ENCODE results near the gene TNNI3.

The TNNI3 gene

GRCh38 chr19:55149078-55150003 lies 8.2 kb downstream of the TNNI3 start, which contains the start of gene TNNT1:
Gene TNNT1 (minus strand): TSS chr19:55149206. CDS start chr19:55147157, 2,049 bp downstream.
- TF ChIP-seq CTCF (IDR thresholded peaks at IDR 0.05; ENCODE audit: low read depth, low read length): no peak
- no peaks in the 10 kb centered on the region for H3K27me3 ChIP-seq (ENCODE audit: insufficient read depth, low read depth, severe bottlenecking)
- H3K9me3 ChIP-seq (ENCODE audit: severe bottlenecking): peaks cover 19% of the 10 kb centered on the region
- no peak for DNase-seq
- H3K27ac ChIP-seq: peak within 1 kb of the TSS; percentile 24
- H3K4me3 ChIP-seq (ENCODE audit: low read depth, low read length): no peak within 1 kb of the TSS
- H3K36me3 ChIP-seq: peaks cover 3% of the 10 kb centered on the region; the same call in 1 of the 2 replicates

GRCh38 chr19:55147545-55148251 lies 9.8 kb downstream of the TNNI3 start:
- Histone ChIP-seq H3K36me3 (peaks cover 4% of the 10 kb centered on the region; the same call in 1 of the 2 replicates), H3K9me3 (ENCODE audit: severe bottlenecking) (peaks cover 17% of the 10 kb centered on the region), H3K4me3 (ENCODE audit: low read depth, low read length) (no peak overlapping the region), H3K27me3 (ENCODE audit: insufficient read depth, low read depth, severe bottlenecking) (no peaks in the 10 kb centered on the region), H3K27ac (peak overlapping the region; percentile 24)
- DNase-seq: peak; percentile 62
- no peak for TF ChIP-seq CTCF (IDR thresholded peaks at IDR 0.05; ENCODE audit: low read depth, low read length)

GRCh38 chr19:55146705-55147273 lies 10.7 kb downstream of the TNNI3 start:
- DNase-seq: peak; percentile 87
- Histone ChIP-seq H3K9me3 (ENCODE audit: severe bottlenecking) (peaks cover 10% of the 10 kb centered on the region), H3K36me3 (peaks cover 4% of the 10 kb centered on the region; the same call in 1 of the 2 replicates), H3K27me3 (ENCODE audit: insufficient read depth, low read depth, severe bottlenecking) (no peaks in the 10 kb centered on the region), H3K4me3 (ENCODE audit: low read depth, low read length) (peak overlapping the region; percentile 65), H3K27ac (peak overlapping the region; percentile 61)
- no peak for TF ChIP-seq CTCF (IDR thresholded peaks at IDR 0.05; ENCODE audit: low read depth, low read length)

- Histone ChIP-seq H3K36me3 (peaks cover 4% of the 10 kb centered on the region; the same call in 1 of the 2 replicates), H3K4me3 (ENCODE audit: low read depth, low read length) (peak overlapping the region; percentile 65), H3K27me3 (ENCODE audit: insufficient read depth, low read depth, severe bottlenecking) (no peaks in the 10 kb centered on the region), H3K27ac (peak overlapping the region; percentile 61; the same call in 1 of the 2 replicates), H3K9me3 (ENCODE audit: severe bottlenecking) (peaks cover 4% of the 10 kb centered on the region)
- TF ChIP-seq CTCF (IDR thresholded peaks at IDR 0.05; ENCODE audit: low read depth, low read length): peak; percentile 55
- DNase-seq: peak; percentile 68
These were observed 11.3 kb downstream of the TNNI3 start for GRCh38 chr19:55146078-55146704.

- Histone ChIP-seq H3K36me3 (peaks cover 13% of the 10 kb centered on the region), H3K9me3 (ENCODE audit: severe bottlenecking) (peaks cover 2% of the 10 kb centered on the region), H3K27me3 (ENCODE audit: insufficient read depth, low read depth, severe bottlenecking) (no peaks in the 10 kb centered on the region), H3K27ac (no peak overlapping the region), H3K4me3 (ENCODE audit: low read depth, low read length) (no peak overlapping the region)
- no peak for TF ChIP-seq CTCF (IDR thresholded peaks at IDR 0.05; ENCODE audit: low read depth, low read length)
- DNase-seq: no peak
These were observed 12.3 kb downstream of the TNNI3 start for GRCh38 chr19:55145232-55145631.

Measured in WERI-Rb-1 (cell line).